Mesenchymal stem cell (in vitro differentiated cells and primary cell): ENCODE data around the gene PTPRG.

ENCODE experiments used
- DNase-seq: peaks from one replicate; pipeline ENCODE4 v3.0.0-alpha.2; 2013
- H2AFZ ChIP-seq: one replicate; pipeline ENCODE4 v1.6.1; 2013; ENCODE audit warnings: low read depth, mild to moderate bottlenecking, control low read depth, inconsistent platforms, low read length, moderate library complexity
- H2AK5ac ChIP-seq: 2 replicates; pipeline ENCODE4 v1.6.1; 2013; ENCODE audit warnings: low read length, moderate library complexity, mild to moderate bottlenecking, inconsistent platforms; ENCODE audit not compliant: severe bottlenecking
- H2BK120ac ChIP-seq: one replicate; pipeline ENCODE4 v1.6.1; 2013; ENCODE audit warnings: low read depth, mild to moderate bottlenecking, inconsistent platforms, low read length, moderate library complexity
- H2BK12ac ChIP-seq, 2 experiments: one replicate each; pipeline ENCODE4 v1.6.1; 2013; ENCODE audit warnings: inconsistent platforms in 2 of 2, low read length in 2 of 2, mild to moderate bottlenecking in 2 of 2, moderate library complexity in 2 of 2, control low read depth in 1 of 2
- H2BK15ac ChIP-seq: one replicate; pipeline ENCODE4 v1.6.1; 2013; ENCODE audit warnings: mild to moderate bottlenecking, low read depth, inconsistent platforms; ENCODE audit not compliant: poor library complexity, severe bottlenecking
- H2BK5ac ChIP-seq: 2 replicates; pipeline ENCODE4 v1.6.1; 2013; ENCODE audit warnings: low read depth, mild to moderate bottlenecking, low read length, control low read depth, inconsistent platforms; ENCODE audit not compliant: poor library complexity, severe bottlenecking
- H3K14ac ChIP-seq, 2 experiments: one replicate each; pipeline ENCODE4 v1.6.1; 2013; ENCODE audit warnings: inconsistent platforms in 2 of 2, low read length in 2 of 2, control low read depth in 1 of 2, mild to moderate bottlenecking in 1 of 2, moderate library complexity in 1 of 2
- H3K18ac ChIP-seq, 2 experiments: one replicate each; pipeline ENCODE4 v1.6.1; 2013; ENCODE audit warnings: inconsistent platforms in 2 of 2, low read length in 2 of 2, control low read depth in 1 of 2, low read depth in 1 of 2, mild to moderate bottlenecking in 1 of 2
- H3K23ac ChIP-seq, 2 experiments: one replicate each; pipeline ENCODE4 v1.6.1; 2013; ENCODE audit warnings: inconsistent platforms in 2 of 2, low read length in 2 of 2, mild to moderate bottlenecking in 2 of 2, moderate library complexity in 2 of 2, control low read depth in 1 of 2
- H3K27ac ChIP-seq: 2 replicates; pipeline ENCODE4 v1.5.1; 2013; ENCODE audit warnings: mild to moderate bottlenecking, moderate library complexity, low read length, control low read depth, inconsistent platforms; ENCODE audit not compliant: poor library complexity, severe bottlenecking
- H3K27me3 ChIP-seq, 2 experiments: 2 replicates each; pipeline versions ENCODE4 v1.6.1 to v1.7.0; 2013; ENCODE audit warnings: low read length in 2 of 2, mild to moderate bottlenecking in 2 of 2, moderate library complexity in 2 of 2, control low read depth in 1 of 2, inconsistent platforms in 1 of 2; ENCODE audit not compliant: control insufficient read depth in 1 of 2, insufficient read depth in 1 of 2
- H3K36me3 ChIP-seq, 2 experiments: 2 replicates each; pipeline versions ENCODE4 v1.6.1 to v1.7.0; 2013; ENCODE audit warnings: low read length in 2 of 2, control low read depth in 1 of 2, inconsistent platforms in 1 of 2, low read depth in 1 of 2, mild to moderate bottlenecking in 1 of 2; ENCODE audit not compliant: insufficient read depth in 2 of 2, control insufficient read depth in 1 of 2
- H3K4ac ChIP-seq, 2 experiments: one replicate each; pipeline ENCODE4 v1.6.1; 2013; ENCODE audit warnings: inconsistent platforms in 2 of 2, low read length in 2 of 2, mild to moderate bottlenecking in 2 of 2, moderate library complexity in 2 of 2, control low read depth in 1 of 2, low read depth in 1 of 2
- H3K4me1 ChIP-seq: 2 replicates; pipeline ENCODE4 v1.6.1; 2013; ENCODE audit warnings: low read depth, low read length, control low read depth; ENCODE audit not compliant: control insufficient read depth, insufficient read depth
- H3K4me2 ChIP-seq: 2 replicates; pipeline ENCODE4 v1.6.1; 2013; ENCODE audit warnings: low read length, mild to moderate bottlenecking, inconsistent platforms; ENCODE audit not compliant: poor library complexity, severe bottlenecking
- H3K4me3 ChIP-seq, 2 experiments: 2 replicates each; pipeline versions ENCODE4 v1.5.1 to v1.7.0; 2013; ENCODE audit warnings: low read length in 2 of 2, mild to moderate bottlenecking in 2 of 2, control low read depth in 1 of 2, low read depth in 1 of 2; ENCODE audit not compliant: insufficient read depth in 1 of 2
- H3K79me1 ChIP-seq: replicated peaks from 2 replicates; pipeline ENCODE4 v1.6.1; 2013; ENCODE audit warnings: mild to moderate bottlenecking, control low read depth, low read length, inconsistent platforms; ENCODE audit not compliant: poor library complexity, severe bottlenecking
- H3K9ac ChIP-seq: 2 replicates; pipeline ENCODE4 v1.7.0; 2013; ENCODE audit warnings: mild to moderate bottlenecking, low read length, moderate library complexity
- H3K9me3 ChIP-seq: 2 replicates; pipeline ENCODE4 v1.7.0; 2013; ENCODE audit warnings: mild to moderate bottlenecking, low read length; ENCODE audit not compliant: control insufficient read depth
- H4K8ac ChIP-seq: one replicate; pipeline ENCODE4 v1.6.1; 2013; ENCODE audit warnings: inconsistent platforms, mild to moderate bottlenecking, low read length, moderate library complexity
- H4K91ac ChIP-seq: one replicate; pipeline ENCODE4 v1.6.1; 2013; ENCODE audit warnings: mild to moderate bottlenecking, low read length, inconsistent platforms
- WGBS: methylation state at CpG from one replicate; pipeline ENCODE4 v1.1.7; 2013; ENCODE audit warnings: mixed read lengths; 5-methylcytosine and 5-hydroxymethylcytosine counted together

Gene PTPRG

GRCh38 chr3:61805510-61806080, 244.2 kb downstream of the PTPRG start:
- WGBS: 92% methylated on average over 1 of the region's 3 CpGs
- Histone ChIP-seq H3K4me3 (no peak overlapping the region), H3K4me1 (no peaks in the 10 kb centered on the region), H3K23ac (no peak overlapping the region), H3K79me1 (peaks cover 25% of the 10 kb centered on the region), H4K8ac (no peak overlapping the region), H3K14ac (no peak overlapping the region), H3K4me2 (no peak overlapping the region), H3K4ac (no peak overlapping the region), H2BK12ac (no peak overlapping the region), H2BK15ac (no peak overlapping the region), H3K27ac (no peak overlapping the region), H3K18ac (no peak overlapping the region), H3K9me3 (no peaks in the 10 kb centered on the region), H2AFZ (no peak overlapping the region), H3K9ac (peak overlapping the region; percentile 55), H2AK5ac (no peak overlapping the region), H2BK120ac (no peak overlapping the region), H3K27me3 (no peaks in the 10 kb centered on the region), H2BK5ac (no peak overlapping the region), H4K91ac (no peak overlapping the region), H3K36me3 (peaks cover 0 to 3% of the 10 kb centered on the region in 2 experiments)
- DNase-seq: no peak

DNA sequence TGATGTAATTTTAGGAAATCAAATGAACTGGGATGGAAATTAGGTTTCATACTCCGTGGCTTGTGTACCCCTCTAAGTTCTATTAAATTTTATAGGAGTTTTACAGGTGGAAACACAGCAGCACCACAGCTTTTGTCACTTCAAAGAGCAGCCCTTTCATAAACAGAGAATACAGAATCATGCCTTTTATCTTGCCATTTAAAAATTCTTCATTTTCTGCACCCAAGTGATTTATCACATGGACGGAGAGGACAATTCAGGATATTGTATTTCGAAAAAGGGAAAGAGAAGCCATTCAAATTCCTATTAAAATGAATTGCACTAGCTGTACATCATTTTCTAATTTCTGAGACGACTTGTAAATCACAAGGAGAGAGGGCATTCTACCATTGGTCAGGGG, 245.4 kb downstream of the PTPRG start:
- H3K36me3 ChIP-seq: no peaks in the 10 kb centered on the region
- H3K18ac ChIP-seq: no peak overlapping the region
- no peak overlapping the region for H4K91ac ChIP-seq
- peaks cover 25% of the 10 kb centered on the region for H3K79me1 ChIP-seq
- H3K14ac ChIP-seq: no peak overlapping the region
- H3K27ac ChIP-seq: no peak overlapping the region
- H3K9me3 ChIP-seq: no peaks in the 10 kb centered on the region
- H2BK120ac ChIP-seq: no peak overlapping the region
- no peak overlapping the region for H3K9ac ChIP-seq
- H2AK5ac ChIP-seq: no peak overlapping the region
- H2BK5ac ChIP-seq: no peak overlapping the region
- no peak overlapping the region for H2BK15ac ChIP-seq
- H3K4me2 ChIP-seq: no peak overlapping the region
- no peak overlapping the region for H2AFZ ChIP-seq
- WGBS: 79% methylated on average over 2 of the region's 4 CpGs
- no peaks in the 10 kb centered on the region for H3K4me1 ChIP-seq
- no peaks in the 10 kb centered on the region for H3K27me3 ChIP-seq
- no peak overlapping the region for H3K23ac ChIP-seq
- DNase-seq: no peak
- no peak overlapping the region for H4K8ac ChIP-seq
- H3K4ac ChIP-seq: no peak overlapping the region
- H2BK12ac ChIP-seq: no peak overlapping the region
- no peak overlapping the region for H3K4me3 ChIP-seq

DNA sequence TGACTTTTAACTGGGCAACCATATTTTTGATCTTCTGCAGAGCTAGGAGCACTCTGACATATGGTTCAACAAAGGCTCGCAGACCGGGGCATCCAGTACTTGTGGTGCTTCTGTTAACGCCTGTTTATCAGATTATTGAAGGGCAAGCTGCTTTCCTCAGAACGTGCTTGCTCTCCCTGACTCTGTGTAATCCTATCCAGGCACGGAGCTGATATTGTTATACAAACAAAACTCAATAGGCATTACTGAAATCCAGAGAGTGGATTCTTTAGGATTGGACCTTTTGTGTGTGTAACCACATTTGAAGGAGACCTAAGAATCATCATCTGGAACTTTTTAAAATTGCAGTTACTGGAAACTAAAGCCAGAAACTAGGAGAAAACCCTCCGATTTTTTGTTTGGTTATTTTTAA, 246.5 kb downstream of the PTPRG start:
- H3K4me2 ChIP-seq: no peak overlapping the region
- no peak overlapping the region for H3K27ac ChIP-seq
- H3K27me3 ChIP-seq: no peaks in the 10 kb centered on the region
- no peaks in the 10 kb centered on the region for H3K9me3 ChIP-seq
- no peak overlapping the region for H2BK5ac ChIP-seq
- H3K36me3 ChIP-seq: no peaks in the 10 kb centered on the region
- H3K14ac ChIP-seq: no peak overlapping the region
- no peak overlapping the region for H2AK5ac ChIP-seq
- H3K18ac ChIP-seq: no peak overlapping the region
- peak; percentile 17 for DNase-seq
- peak overlapping the region in 1 of 2 experiments; percentile 40 for H3K4me3 ChIP-seq
- no peak overlapping the region for H2BK15ac ChIP-seq
- H3K79me1 ChIP-seq: peaks cover 25% of the 10 kb centered on the region
- no peak overlapping the region for H3K4ac ChIP-seq
- H2AFZ ChIP-seq: no peak overlapping the region
- no peak overlapping the region for H3K23ac ChIP-seq
- no peak overlapping the region for H4K91ac ChIP-seq
- 15% methylated on average over 5 of the region's 6 CpGs for WGBS
- no peak overlapping the region for H2BK120ac ChIP-seq
- H3K9ac ChIP-seq: peak overlapping the region; percentile 76
- no peak overlapping the region for H4K8ac ChIP-seq
- H3K4me1 ChIP-seq: no peaks in the 10 kb centered on the region
- no peak overlapping the region for H2BK12ac ChIP-seq

DNA sequence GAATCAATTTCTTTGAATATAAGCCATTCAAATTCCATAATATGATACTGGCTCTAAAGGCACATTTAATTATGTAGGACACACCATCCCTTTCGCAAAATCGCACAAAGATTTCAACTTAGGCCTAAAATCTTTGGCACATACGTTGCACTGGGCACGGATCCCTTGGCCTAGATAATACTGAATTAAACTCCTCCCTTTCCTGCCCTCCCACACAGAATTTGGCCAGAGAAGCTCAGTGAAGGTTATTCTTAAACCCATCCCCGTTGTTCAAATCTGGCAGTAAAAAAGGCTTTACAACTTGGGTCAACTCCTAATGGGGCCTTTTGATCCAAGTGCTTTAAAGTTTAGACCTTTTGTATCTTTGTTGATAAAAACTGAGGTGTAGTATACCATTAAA, 247.2 kb downstream of the PTPRG start:
- peak overlapping the region; percentile 76 for H3K9ac ChIP-seq
- H3K27ac ChIP-seq: no peak overlapping the region
- no peaks in the 10 kb centered on the region for H3K9me3 ChIP-seq
- H4K91ac ChIP-seq: no peak overlapping the region
- no peak overlapping the region for H2AFZ ChIP-seq
- DNase-seq: no peak
- no peaks in the 10 kb centered on the region for H3K36me3 ChIP-seq
- H3K14ac ChIP-seq: no peak overlapping the region
- H2BK5ac ChIP-seq: no peak overlapping the region
- H2BK120ac ChIP-seq: no peak overlapping the region
- H3K4ac ChIP-seq: no peak overlapping the region
- no peak overlapping the region for H2BK12ac ChIP-seq
- no peak overlapping the region for H3K4me2 ChIP-seq
- peaks cover 25% of the 10 kb centered on the region for H3K79me1 ChIP-seq
- no peaks in the 10 kb centered on the region for H3K27me3 ChIP-seq
- no peaks in the 10 kb centered on the region for H3K4me1 ChIP-seq
- 85% methylated on average over 5 of the region's 5 CpGs for WGBS
- H3K4me3 ChIP-seq: peak overlapping the region in 1 of 2 experiments; percentile 40
- H4K8ac ChIP-seq: no peak overlapping the region
- H2BK15ac ChIP-seq: no peak overlapping the region
- H3K23ac ChIP-seq: no peak overlapping the region
- H2AK5ac ChIP-seq: no peak overlapping the region
- H3K18ac ChIP-seq: no peak overlapping the region
